IMR-90 (cell line): ENCODE data around the gene CACUL1. TPM values are rescaled to one million over a fixed set of nuclear protein-coding genes. Genes with fewer than 3 reads are reported as not detected.

Experiments used
- ATAC-seq: fragments of 200-7000 bp; cut with Tn5 transposase; 2 replicates; pipeline ENCODE4 v1.9.1; 2020; ENCODE audit warnings: low read depth, mild to moderate bottlenecking, moderate library complexity
- BruUV-seq: library from RNA; stranded (reverse); fragments of 400-500 nt; replicated peaks from 2 replicates; lab custom pipeline; 2021; lab: Mats Ljungman, UMichigan
- CTCF ChIA-PET: fragments of 300-600 bp; formaldehyde crosslinking; extraction: SDS; loops from one replicate; lab custom pipeline; 2021; ENCODE audit warnings: antibody characterized with exemption; lab: Yijun Ruan, JAX
- POLR2A ChIA-PET: fragments of 300-600 bp; sonication (Branson Sonifier 250); formaldehyde crosslinking; loops from one replicate; lab custom pipeline; 2022; ENCODE audit warnings: antibody characterized with exemption; ENCODE audit not compliant: unreplicated experiment; lab: Charles Lee
- DNase-seq: peaks from one replicate; pipeline ENCODE4 v3.0.0; 2013
- H2AFZ ChIP-seq: replicated peaks from 2 replicates; pipeline ENCODE3; 2013; ENCODE audit warnings: low read length, mild to moderate bottlenecking; ENCODE audit not compliant: poor library complexity
- H2AK5ac ChIP-seq: 2 replicates; pipeline ENCODE4 v1.6.1; 2013; ENCODE audit warnings: low read depth, low read length, inconsistent platforms
- H2AK9ac ChIP-seq: replicated peaks from 2 replicates; pipeline ENCODE3; 2013; ENCODE audit warnings: mild to moderate bottlenecking, low read depth, low read length, moderate library complexity; ENCODE audit not compliant: poor library complexity
- H2BK120ac ChIP-seq: 2 replicates; pipeline ENCODE4 v1.6.1; 2013; ENCODE audit warnings: low read depth, low read length, inconsistent platforms
- H2BK15ac ChIP-seq: 3 replicates; pipeline ENCODE4 v1.6.1; 2013; ENCODE audit warnings: low read depth, low read length, inconsistent platforms
- H2BK20ac ChIP-seq: 2 replicates; pipeline ENCODE4 v1.6.1; 2013; ENCODE audit warnings: low read depth, mild to moderate bottlenecking, inconsistent platforms, low read length, moderate library complexity
- H2BK5ac ChIP-seq: 2 replicates; pipeline ENCODE4 v1.6.1; 2013; ENCODE audit warnings: mild to moderate bottlenecking, low read depth, low read length, inconsistent platforms; ENCODE audit not compliant: poor library complexity, severe bottlenecking
- H3K14ac ChIP-seq: replicated peaks from 2 replicates; pipeline ENCODE4 v1.6.1; 2013; ENCODE audit warnings: low read depth, low read length, inconsistent platforms
- H3K18ac ChIP-seq: 2 replicates; pipeline ENCODE4 v1.6.1; 2013; ENCODE audit warnings: low read depth, low read length, control low read depth
- H3K23ac ChIP-seq: 2 replicates; pipeline ENCODE4 v1.6.1; 2013; ENCODE audit warnings: low read depth, low read length, inconsistent platforms
- H3K27ac ChIP-seq: 2 replicates; pipeline ENCODE4 v1.5.1; 2013; ENCODE audit warnings: mild to moderate bottlenecking, control low read depth, low read length; ENCODE audit not compliant: insufficient read depth
- H3K27me3 ChIP-seq: 2 replicates; pipeline ENCODE4 v1.6.1; 2013; ENCODE audit warnings: low read length; ENCODE audit not compliant: control insufficient read depth, insufficient read depth
- H3K36me3 ChIP-seq: 2 replicates; pipeline ENCODE4 v1.6.1; 2013; ENCODE audit warnings: low read length, mixed read lengths; ENCODE audit not compliant: control insufficient read depth, insufficient read depth
- H3K4ac ChIP-seq: 2 replicates; pipeline ENCODE4 v1.6.1; 2013; ENCODE audit warnings: low read depth, low read length, inconsistent platforms
- H3K4me1 ChIP-seq: 2 replicates; pipeline ENCODE4 v1.6.1; 2013; ENCODE audit warnings: low read length, mixed read lengths; ENCODE audit not compliant: control insufficient read depth, insufficient read depth
- H3K4me2 ChIP-seq: 2 replicates; pipeline ENCODE4 v1.6.1; 2013; ENCODE audit warnings: low read depth, mild to moderate bottlenecking, control low read depth, low read length, moderate library complexity
- H3K4me3 ChIP-seq: 2 replicates; pipeline ENCODE4 v1.5.1; 2013; ENCODE audit warnings: low read depth, mild to moderate bottlenecking, control low read depth, low read length, moderate library complexity; ENCODE audit not compliant: insufficient read depth
- H3K56ac ChIP-seq: 2 replicates; pipeline ENCODE4 v1.6.1; 2013; ENCODE audit warnings: low read length, inconsistent platforms; ENCODE audit not compliant: insufficient read depth; ENCODE audit errors: extremely low read depth
- H3K79me1 ChIP-seq, 2 experiments: 2 replicates each; pipeline ENCODE4 v1.6.1; 2013; ENCODE audit warnings: low read length in 2 of 2, inconsistent platforms in 1 of 2, low read depth in 1 of 2
- H3K9ac ChIP-seq: 2 replicates; pipeline ENCODE4 v1.6.1; 2013; ENCODE audit warnings: low read depth, low read length, control low read depth
- H3K9me1 ChIP-seq: 2 replicates; pipeline ENCODE4 v1.6.1; 2013; ENCODE audit warnings: low read length, inconsistent platforms; ENCODE audit not compliant: insufficient read depth
- H3K9me3 ChIP-seq: 2 replicates; pipeline ENCODE4 v1.6.1; 2013; ENCODE audit warnings: low read length; ENCODE audit not compliant: control insufficient read depth, insufficient read depth
- H4K20me1 ChIP-seq: 2 replicates; pipeline ENCODE4 v1.6.1; 2013; ENCODE audit warnings: low read length, inconsistent platforms; ENCODE audit not compliant: insufficient read depth
- H4K5ac ChIP-seq: 2 replicates; pipeline ENCODE4 v1.6.1; 2013; ENCODE audit warnings: mild to moderate bottlenecking, low read depth, low read length, control low read depth
- H4K8ac ChIP-seq, 2 experiments: 2 replicates each; pipeline ENCODE4 v1.6.1; 2013; ENCODE audit warnings: low read depth in 2 of 2, low read length in 2 of 2, control low read depth in 1 of 2, inconsistent platforms in 1 of 2
- H4K91ac ChIP-seq: 2 replicates; pipeline ENCODE4 v1.6.1; 2013; ENCODE audit warnings: low read depth, low read length, inconsistent platforms; ENCODE audit not compliant: insufficient read depth
- CHD1 ChIP-seq: IDR thresholded peaks from 2 replicates; pipeline ENCODE4 v1.6.1; 2012; ENCODE audit warnings: low read depth, low read length, improper control_type of control experiment
- RFX5 ChIP-seq: IDR thresholded peaks from 2 replicates; pipeline ENCODE4 v1.8.0; 2012; ENCODE audit warnings: low read depth, mild to moderate bottlenecking, low read length, moderate library complexity
- WGBS, 2 experiments: methylation state at CpG; one replicate each; pipeline versions ENCODE4 v1.1.5 to v1.1.7; 2013; ENCODE audit warnings: missing lambda C conversion rate in 2 of 2; ENCODE audit not compliant: insufficient read length in 1 of 2; ENCODE audit errors: extremely low coverage in 2 of 2; 5-methylcytosine and 5-hydroxymethylcytosine counted together
- dilution Hi-C: fragments of 300-500 bp; cut with HindIII; formaldehyde crosslinking; loops from one replicate; pipeline ENCODE4 v1.14.3; 2018; ENCODE audit warnings: low sequenced_read_pairs; ENCODE audit not compliant: unreplicated experiment
- in situ Hi-C: fragments of 300-500 bp; cut with MboI; formaldehyde crosslinking; loops from 3 replicates; pipeline ENCODE4 v1.14.3; 2019; ENCODE audit warnings: low sequenced_read_pairs, inconsistent platforms, mixed read lengths
- intact Hi-C: fragments of 100-400 bp; cut with micrococcal nuclease; formaldehyde crosslinking; loops from 2 replicates; pipeline ENCODE4 v1.10.0; 2022
- polyA plus RNA-seq, 3 experiments: library from polyadenylated mRNA; depleted of rRNA; stranded (reverse); fragments of >200 nt; gene quantifications; 2 replicates each; pipeline ENCODE4 v1.2.3, GENCODE V29; 2012; ENCODE audit warnings: low replicate concordance in 1 of 3
- total RNA-seq: library from RNA; depleted of rRNA; stranded (reverse); fragments of >200 nt; gene quantifications from 2 replicates; pipeline ENCODE4 v1.2.3, GENCODE V29; 2012
- TF ChIP-seq, protein P1 (sequence below): fragments of 150-350 bp; IDR thresholded peaks from 2 replicates; pipeline ENCODE4 v1.6.1; 2017; ENCODE audit warnings: mild to moderate bottlenecking, antibody characterized with exemption, low read length, low read depth

CACUL1 gene
- total and polyA plus RNA-seq, 2 of the 4 experiments (the other 2 are of a cell fraction) = 5.3 to 23.5 TPM

GRCh38 chr10:118751265-118751664 is 3.5 kb downstream of the CACUL1 start:
- BruUV-seq = no TSS peak
- Histone ChIP-seq H2AFZ (no peak overlapping the region), H4K91ac (no peak overlapping the region), H3K18ac (no peak overlapping the region), H3K36me3 (peaks cover 3% of the 10 kb centered on the region; the same call in 1 of the 2 replicates), H2BK5ac (no peak overlapping the region), H2AK5ac (no peak overlapping the region), H3K23ac (no peak overlapping the region), H4K5ac (no peak overlapping the region), H2BK20ac (no peak overlapping the region), H3K4me3 (no peak overlapping the region), H3K9ac (no peak overlapping the region), H2AK9ac (no peak overlapping the region), H3K14ac (no peak overlapping the region), H2BK15ac (no peak overlapping the region), H3K9me3 (no peaks in the 10 kb centered on the region), H3K4ac (no peak overlapping the region), H2BK120ac (no peak overlapping the region), H3K27ac (no peak overlapping the region), H3K9me1 (0 out of 2 replicates have a peak, but pooled peaks cover 4% of the 10 kb centered on the region), H3K4me2 (no peak overlapping the region), H3K56ac (no peak overlapping the region), H3K27me3 (no peaks in the 10 kb centered on the region), H3K4me1 (no peaks in the 10 kb centered on the region), H3K79me1 (peaks cover 14 to 49% of the 10 kb centered on the region in 2 experiments), H4K20me1 (peaks cover 55% of the 10 kb centered on the region), H4K8ac (no peak overlapping the region)
- no peak for DNase-seq
- TF ChIP-seq, protein P1, sequence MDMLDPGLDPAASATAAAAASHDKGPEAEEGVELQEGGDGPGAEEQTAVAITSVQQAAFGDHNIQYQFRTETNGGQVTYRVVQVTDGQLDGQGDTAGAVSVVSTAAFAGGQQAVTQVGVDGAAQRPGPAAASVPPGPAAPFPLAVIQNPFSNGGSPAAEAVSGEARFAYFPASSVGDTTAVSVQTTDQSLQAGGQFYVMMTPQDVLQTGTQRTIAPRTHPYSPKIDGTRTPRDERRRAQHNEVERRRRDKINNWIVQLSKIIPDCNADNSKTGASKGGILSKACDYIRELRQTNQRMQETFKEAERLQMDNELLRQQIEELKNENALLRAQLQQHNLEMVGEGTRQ = no peak
- TF ChIP-seq RFX5 (peak; percentile 66; the same call in 1 of the 2 replicates), CHD1 (no peak)
- no peak for ATAC-seq
- dilution Hi-C loops = no loop called here
- no CpG with 5 or more reads among the region's 1 CpG for WGBS, 2 experiments
- in situ Hi-C loops = loop anchor here (10.0 kb wide), 1 partner anchor 274 kb away; the partner anchor contains the start of gene NANOS1
- intact Hi-C loops = loop anchor here (5.0 kb wide), 1 partner anchor 281 kb away; no protein-coding TSS in a partner anchor
- ChIA-PET CTCF (no interaction called here), POLR2A (no interaction called here)
